ENCODE results near the gene KCNMB3.

GRCh38 chr3:179260949-179261765 lies 10.2 kb upstream of the KCNMB3 start:
- TF ChIP-seq CTCF (IDR thresholded peaks at IDR 0.05; ENCODE audit: insufficient read depth, low read depth, low read length), result no peak
- no peak for TF ChIP-seq EZH2 (IDR thresholded peaks at IDR 0.05; ENCODE audit: insufficient read depth, low read length)

All from astrocyte (in vitro differentiated cells and primary cell).